Heart right ventricle (tissue), 16 donors: Measurements from ENCODE around the gene WNT3. TPM values are rescaled to one million over a fixed set of nuclear protein-coding genes. Genes with fewer than 3 reads are reported as not detected.

Experiments
- ATAC-seq, 8 donors: fragments of 200-7000 bp; cut with Tn5 transposase; one replicate each; pipeline ENCODE4 v1.9.1; 2020; ENCODE audit warnings: mild to moderate bottlenecking in 8 of 8, moderate library complexity in 8 of 8, moderate number of reproducible peaks in 1 of 8
- DNase-seq, 2 donors: peaks; one replicate each; pipeline ENCODE4 v3.0.0-alpha.2; 2020
- H3K27ac ChIP-seq, 10 donors: fragments of 200-600 bp; sonication (generic) in 2 of 10; one replicate each; pipeline versions ENCODE4 v1.5.0 to v1.8.0; 2020 to 2022; ENCODE audit warnings: mild to moderate bottlenecking in 3 of 10
- H3K27me3 ChIP-seq, 7 donors: fragments of 200-600 bp; one replicate each; pipeline ENCODE4 v1.8.0; 2021 to 2022; ENCODE audit warnings: mild to moderate bottlenecking in 2 of 7
- H3K36me3 ChIP-seq, 9 donors: fragments of 200-600 bp; sonication (generic) in 1 of 9; one replicate each; pipeline versions ENCODE4 v1.5.0 to v1.8.0; 2020 to 2022; ENCODE audit warnings: mild to moderate bottlenecking in 2 of 9
- H3K4me1 ChIP-seq, 9 donors: fragments of 200-600 bp; sonication (generic) in 1 of 9; one replicate each; pipeline versions ENCODE4 v1.5.0 to v1.8.0; 2020 to 2022; ENCODE audit warnings: mild to moderate bottlenecking in 4 of 9
- H3K4me3 ChIP-seq, 10 donors: fragments of 200-600 bp; sonication (generic) in 2 of 10; one replicate each; pipeline versions ENCODE4 v1.5.0 to v1.8.0; 2020 to 2022; ENCODE audit warnings: mild to moderate bottlenecking in 7 of 10, moderate library complexity in 2 of 10
- H3K9me3 ChIP-seq, 11 donors: fragments of 200-600 bp in 10 of 11; sonication (generic) in 2 of 11; one replicate each; pipeline versions ENCODE4 v1.5.0 to v1.8.0; 2013 to 2022; ENCODE audit warnings: mild to moderate bottlenecking in 2 of 11, control low read depth in 1 of 11, moderate library complexity in 1 of 11
- WGBS, 2 donors: extraction: QIAGEN DNeasy Blood & Tissue Kit; methylation state at CpG; one replicate each; pipeline ENCODE4 v1.1.7; 2013; ENCODE audit warnings: inconsistent platforms in 1 of 2; 5-methylcytosine and 5-hydroxymethylcytosine counted together
- intact Hi-C, 10 donors: fragments of 100-400 bp; cut with DNase I; formaldehyde crosslinking; loops; one replicate each; pipeline versions ENCODE4 v1.11.1 to v1.14.2; 2022
- polyA plus RNA-seq, 2 donors: library from polyadenylated mRNA; stranded (reverse); fragments of 200-250 nt; gene quantifications; one replicate each; pipeline ENCODE4 v1.2.3, GENCODE V29; 2013
- total RNA-seq, 10 donors: library from RNA; stranded (reverse); fragmentation: NEBNext Ultra II Directional in 3 of 10; extraction: Animal tissue kit (Norgen Biotek cat#: 25700) in 3 of 10; gene quantifications; one replicate each; pipeline versions ENCODE4 v1.2.1 to v1.2.4, GENCODE V29; 2021 to 2023
- TF ChIP-seq, protein P1 (sequence below), 9 donors: fragments of 200-600 bp; sonication (generic) in 2 of 9; IDR thresholded peaks; one replicate each; pipeline versions ENCODE4 v1.5.0 to v1.8.0; 2021 to 2022; ENCODE audit warnings: antibody characterized with exemption in 9 of 9, mild to moderate bottlenecking in 5 of 9, moderate library complexity in 1 of 9
- donor health status: Arrhythmogenic right ventricular cardiomyopathy.
- donor health status: ischemic (EF 13 %, LVEDD 7.1; RV severe dilation, severe dysfunction).
- donor health status: healthy with polysubstance abuse.
- donor health status: DM: no; HTN: yes; CAD: no.
- donor health status: DM: no; HTN: no; CAD: no.
- donor health status: ischemic (EF 25% LVEDD 6.9; RV normal size, moderate dysfunction).
- donor health status: ischemic (EF 25% LVEDD 5.7; RV mildly dilated, moderate dysfunction).
- donor health status: healthy.
- donor health status: DM: yes; HTN: yes; CAD: no.
- donor health status: Ischemic cardiomyopathy.
- donor health status: ischemic (EF 35%, LVEDD 5.7; RV mildly dilated, moderate dysfunction).
- donor health status: nonischemic (EF 11% LVEDD 7.7; RV severe dilation, severe dysfunction).
- donor health status: DM: yes; HTN: yes; CAD: no.
- donor health status: PGD.
- donor health status: ischemic (EF 29% LVEDD 5.4; RV normal size, mild dysfunction).
- donor health status: nonischemic (EF 23%, LVEDD 6.1; RV moderate dilation, normal function).

WNT3 gene
- total and polyA plus RNA-seq, 12 donors: 0.66 to 3.7 (median 1.2) TPM

DNA sequence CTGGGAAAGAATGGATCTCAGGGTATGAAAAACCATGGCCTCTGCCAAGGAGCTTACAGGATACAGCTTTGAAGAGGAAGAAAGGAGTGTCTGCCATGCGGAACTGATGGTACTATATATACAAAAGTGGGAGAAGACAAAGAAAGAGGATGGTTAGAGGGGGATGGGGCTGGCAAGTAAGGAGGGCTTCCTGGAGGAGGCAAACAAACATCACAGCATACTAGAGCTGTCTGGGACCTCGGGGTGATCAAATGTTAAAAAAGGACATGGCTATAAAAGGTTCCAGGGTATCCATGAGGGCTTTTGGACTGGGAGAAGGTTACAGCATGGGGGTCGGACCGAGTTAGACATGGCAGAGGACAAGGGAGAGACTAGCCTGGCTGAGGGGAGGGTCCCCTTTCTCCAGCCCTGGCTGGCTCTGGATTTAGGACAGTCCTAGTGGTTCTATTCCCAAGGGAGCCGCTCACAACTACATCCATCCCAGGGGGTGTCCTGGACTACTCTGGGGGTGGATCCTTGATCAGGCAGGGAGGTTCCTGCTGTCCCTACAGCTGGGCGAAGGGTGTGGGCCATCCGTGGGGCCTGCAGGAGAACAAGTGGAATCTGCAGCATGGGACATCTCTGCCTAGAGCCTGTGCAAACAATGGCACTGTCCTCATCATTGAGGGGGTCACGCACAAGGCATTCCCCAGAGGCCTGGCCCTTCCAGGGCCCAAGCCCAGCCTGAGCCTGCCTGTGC is 45.1 kb upstream of the WNT3 start:
- DNase-seq: no peak
- Histone ChIP-seq H3K4me3 (no peak overlapping the region), H3K27ac (no peak overlapping the region), H3K9me3 (no peaks in the 10 kb centered on the region), H3K4me1 (no peaks in the 10 kb centered on the region), H3K27me3 (peaks cover 0 to 38% (median 20%) of the 10 kb centered on the region in 7 donors), H3K36me3 (no peaks in the 10 kb centered on the region)
- TF ChIP-seq, protein P1, sequence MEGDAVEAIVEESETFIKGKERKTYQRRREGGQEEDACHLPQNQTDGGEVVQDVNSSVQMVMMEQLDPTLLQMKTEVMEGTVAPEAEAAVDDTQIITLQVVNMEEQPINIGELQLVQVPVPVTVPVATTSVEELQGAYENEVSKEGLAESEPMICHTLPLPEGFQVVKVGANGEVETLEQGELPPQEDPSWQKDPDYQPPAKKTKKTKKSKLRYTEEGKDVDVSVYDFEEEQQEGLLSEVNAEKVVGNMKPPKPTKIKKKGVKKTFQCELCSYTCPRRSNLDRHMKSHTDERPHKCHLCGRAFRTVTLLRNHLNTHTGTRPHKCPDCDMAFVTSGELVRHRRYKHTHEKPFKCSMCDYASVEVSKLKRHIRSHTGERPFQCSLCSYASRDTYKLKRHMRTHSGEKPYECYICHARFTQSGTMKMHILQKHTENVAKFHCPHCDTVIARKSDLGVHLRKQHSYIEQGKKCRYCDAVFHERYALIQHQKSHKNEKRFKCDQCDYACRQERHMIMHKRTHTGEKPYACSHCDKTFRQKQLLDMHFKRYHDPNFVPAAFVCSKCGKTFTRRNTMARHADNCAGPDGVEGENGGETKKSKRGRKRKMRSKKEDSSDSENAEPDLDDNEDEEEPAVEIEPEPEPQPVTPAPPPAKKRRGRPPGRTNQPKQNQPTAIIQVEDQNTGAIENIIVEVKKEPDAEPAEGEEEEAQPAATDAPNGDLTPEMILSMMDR (IDR thresholded peaks at IDR 0.05): no peak
- WGBS, 2 donors: 83% methylated on average over 8 of the region's 8 CpGs
- no peak for ATAC-seq
- intact Hi-C loops: loop anchor here in 1 of 10 donors (10.0 kb wide), 1 partner anchor 131 kb away; no protein-coding TSS in a partner anchor

DNA sequence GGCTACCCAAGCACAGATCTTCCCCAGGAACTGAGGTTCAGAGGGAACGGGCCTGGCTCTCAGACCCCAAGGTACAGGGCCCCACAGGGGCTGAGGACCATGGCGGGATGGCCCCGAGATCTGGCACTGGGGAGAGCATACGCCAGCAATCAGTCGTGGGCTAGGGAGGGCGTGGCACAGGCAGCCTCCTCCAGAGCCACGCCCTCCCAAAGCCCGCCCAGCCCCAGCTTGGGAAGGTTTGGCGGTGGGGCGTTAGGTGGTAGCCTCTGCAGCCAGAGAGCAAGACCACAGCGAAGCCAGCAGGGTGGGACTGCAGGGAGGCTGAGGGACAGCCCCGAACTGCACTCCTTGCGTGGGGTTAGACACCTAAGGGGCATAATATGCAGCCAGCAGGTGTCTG is 44.5 kb upstream of the WNT3 start:
- Histone ChIP-seq H3K27ac (no peak overlapping the region), H3K27me3 (peaks cover 0 to 38% (median 20%) of the 10 kb centered on the region in 7 donors), H3K9me3 (no peaks in the 10 kb centered on the region), H3K36me3 (no peaks in the 10 kb centered on the region), H3K4me3 (no peak overlapping the region), H3K4me1 (no peaks in the 10 kb centered on the region)
- intact Hi-C loops: loop anchor here in 1 of 10 donors (10.0 kb wide), 1 partner anchor 132 kb away; no protein-coding TSS in a partner anchor
- TF ChIP-seq, protein P1 (IDR thresholded peaks at IDR 0.05): no peak
- no peak for ATAC-seq
- no peak for DNase-seq
- 28 to 35% methylated on average over 13 of the region's 13 CpGs for WGBS, 2 donors

DNA sequence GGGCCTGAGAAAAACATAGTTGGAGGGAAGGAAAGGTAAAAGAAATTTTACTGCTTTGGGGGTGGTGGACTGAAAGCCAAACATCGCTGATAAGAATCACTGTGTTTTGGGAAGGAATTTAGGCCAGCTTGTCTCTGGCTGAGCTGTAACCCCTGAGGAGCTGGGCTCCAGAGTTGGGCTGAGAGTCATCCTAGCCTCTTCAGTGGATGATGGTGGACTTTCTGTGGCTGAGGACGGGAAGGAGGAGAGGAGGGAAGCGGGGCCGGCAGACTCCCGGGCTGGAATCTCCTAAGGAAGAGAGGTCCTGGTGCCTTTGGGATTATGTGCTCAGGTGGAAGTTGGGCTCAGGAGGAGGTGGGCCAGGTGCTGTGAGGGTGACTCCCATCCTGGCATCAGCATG is 41.5 kb upstream of the WNT3 start:
- Histone ChIP-seq H3K9me3 (no peaks in the 10 kb centered on the region), H3K4me3 (no peak overlapping the region), H3K27ac (no peak overlapping the region), H3K36me3 (no peaks in the 10 kb centered on the region), H3K27me3 (peaks cover 0 to 45% (median 20%) of the 10 kb centered on the region in 7 donors), H3K4me1 (no peaks in the 10 kb centered on the region)
- intact Hi-C loops: loop anchor here in 1 of 10 donors (10.0 kb wide), 1 partner anchor 135 kb away; no protein-coding TSS in a partner anchor
- TF ChIP-seq, protein P1 (IDR thresholded peaks at IDR 0.05): no peak
- 63 to 64% methylated on average over 5 of the region's 5 CpGs for WGBS, 2 donors
- ATAC-seq: no peak
- DNase-seq: no peak

DNA sequence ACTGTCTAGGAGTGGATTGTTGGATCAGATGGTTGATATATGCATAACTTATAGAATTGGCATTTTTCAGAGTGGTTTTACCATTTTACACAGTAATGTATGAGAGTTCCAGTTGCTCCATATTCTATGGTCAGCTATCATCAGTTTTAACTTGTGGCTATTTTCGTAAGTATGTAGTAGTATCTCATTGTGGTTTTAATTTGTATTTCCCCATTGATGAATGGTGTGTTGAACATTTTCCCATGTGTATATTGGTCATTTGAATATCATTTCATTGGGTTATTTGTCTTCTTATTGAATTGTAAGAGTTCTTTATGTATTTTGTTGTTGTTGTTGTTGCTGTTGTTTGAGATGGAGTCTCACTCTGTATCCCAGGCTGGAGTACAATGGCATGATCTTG is 39.1 kb upstream of the WNT3 start:
- 93 to 97% methylated on average over 1 of the region's 1 CpG for WGBS, 2 donors
- Histone ChIP-seq H3K27ac (no peak overlapping the region), H3K4me1 (no peaks in the 10 kb centered on the region), H3K27me3 (peaks cover 0 to 32% (median 21%) of the 10 kb centered on the region in 7 donors), H3K36me3 (no peaks in the 10 kb centered on the region), H3K9me3 (no peaks in the 10 kb centered on the region), H3K4me3 (no peak overlapping the region)
- intact Hi-C loops: no loop called here
- ATAC-seq (no peak), DNase-seq (no peak)
- TF ChIP-seq, protein P1 (IDR thresholded peaks at IDR 0.05): no peak
